ENCODE results near the gene AKAP6.
A peak's percentile ranks its signal among the peaks of the same experiment; 100 is the strongest.
"Not testable (repeated sequence)": the region's sequence is repeated elsewhere in the genome, so short reads cannot be mapped to it uniquely, and the experiment has no call there.

Gene AKAP6

DNA sequence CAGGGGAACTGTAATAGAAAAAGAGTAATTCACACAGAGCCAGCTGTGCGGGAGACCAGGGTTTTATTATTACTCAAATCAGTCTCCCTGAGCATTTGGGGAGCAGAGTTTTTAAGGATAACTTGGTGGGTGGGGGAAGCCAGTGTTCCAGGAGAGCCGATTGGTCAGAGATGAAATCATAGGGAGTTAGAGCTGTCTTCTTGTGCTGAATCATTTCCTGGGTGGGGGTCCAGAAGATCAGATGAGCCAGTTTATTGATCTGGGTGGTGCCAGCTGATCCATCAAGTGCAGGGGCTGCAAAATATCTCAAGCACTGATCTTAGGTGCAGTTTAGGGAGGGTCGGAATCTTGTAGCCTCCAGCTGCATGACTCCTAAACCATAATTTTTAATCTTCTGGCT, 44.1 kb downstream of the AKAP6 start:
- DNase-seq (ENCODE audit: low spot score) = not testable (repeated sequence)

DNA sequence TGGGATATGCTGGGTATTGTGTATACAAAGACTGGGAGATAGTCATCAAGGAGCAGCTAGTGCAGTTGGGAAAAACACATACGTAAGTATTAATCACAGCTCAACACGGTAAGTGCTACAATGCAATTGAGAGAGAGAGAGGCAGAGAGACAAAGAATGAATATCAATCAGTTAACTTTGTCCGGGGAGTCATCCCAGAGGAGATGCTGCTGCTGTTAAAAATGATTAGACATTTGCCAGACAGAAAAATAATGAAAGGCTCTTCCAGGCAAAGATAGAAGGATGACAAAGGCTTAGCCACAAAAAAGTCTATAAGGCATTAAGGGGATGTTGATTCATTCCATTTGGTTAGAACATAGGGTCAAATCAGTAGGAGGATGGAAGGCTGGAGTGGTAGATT, 45.1 kb downstream of the AKAP6 start:
- no peak for DNase-seq (ENCODE audit: low spot score)

DNA sequence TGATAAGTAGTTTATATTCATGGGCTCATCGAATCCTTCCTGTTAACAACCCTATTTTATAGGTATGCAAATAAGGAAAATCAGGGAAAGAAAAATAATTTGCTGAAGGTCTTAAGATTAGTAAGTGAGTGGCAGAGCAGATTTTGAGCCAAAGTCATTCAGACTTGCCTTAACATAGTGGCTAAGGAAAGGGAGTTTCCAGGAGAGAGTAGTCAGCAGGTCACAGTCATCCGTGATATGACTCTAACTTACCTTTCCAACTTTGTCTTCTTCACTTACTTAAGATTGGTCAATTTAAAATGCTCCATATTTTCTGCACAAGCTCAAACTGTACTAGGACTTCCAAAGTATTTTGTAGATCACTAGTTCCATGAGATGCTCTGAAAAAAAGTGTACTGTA, 46.6 kb downstream of the AKAP6 start:
- DNase-seq (ENCODE audit: low spot score) = no peak

DNA sequence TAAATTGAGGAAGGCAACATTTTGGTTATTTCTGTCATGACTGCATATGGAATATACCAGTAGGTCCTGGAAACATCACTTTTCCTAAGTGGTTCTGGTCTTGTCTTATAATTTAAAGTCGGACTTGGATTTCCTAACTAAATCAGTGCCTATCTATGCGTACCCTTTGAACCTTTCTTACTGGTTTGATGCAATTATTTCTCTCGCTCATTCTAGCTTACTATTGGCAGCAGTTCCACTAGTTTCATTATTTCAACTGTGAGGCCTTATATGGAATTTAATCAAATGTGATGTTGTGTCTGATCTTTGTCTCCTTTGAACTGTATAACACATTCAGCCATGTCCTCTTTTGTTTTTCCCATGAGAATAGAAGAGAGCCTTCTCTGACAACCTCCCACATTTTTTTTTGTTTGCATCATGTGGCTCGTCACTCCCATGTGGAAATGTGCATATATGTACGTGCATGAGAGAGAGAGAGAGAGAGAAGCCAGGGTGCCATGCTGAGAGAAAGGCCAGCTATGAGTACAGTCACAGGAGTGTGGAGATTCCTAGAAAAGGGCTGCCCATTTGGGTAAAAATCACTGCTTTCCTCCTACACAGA, 48.0 kb downstream of the AKAP6 start:
- DNase-seq (ENCODE audit: low spot score) = peak; percentile 13

DNA sequence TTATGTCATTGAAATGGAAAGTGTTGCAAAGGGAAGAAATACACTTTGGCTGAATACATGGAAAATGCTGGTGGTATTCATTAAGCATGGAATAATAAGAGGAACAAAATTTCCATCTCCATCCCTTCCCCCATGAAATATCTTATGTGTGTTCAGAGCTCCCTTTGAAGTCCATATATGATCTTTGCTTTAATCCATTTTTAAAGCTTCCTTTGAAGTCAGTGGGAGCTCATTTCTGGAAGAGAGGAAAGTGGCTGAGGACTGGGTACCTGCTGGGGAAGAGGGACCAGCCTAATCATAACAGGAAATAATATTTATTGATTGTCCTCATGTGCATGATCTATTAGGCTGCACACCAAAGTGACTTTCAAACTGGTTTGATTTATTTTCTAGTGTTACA, 49.2 kb downstream of the AKAP6 start:
- DNase-seq (ENCODE audit: low spot score) = peak; percentile 74

DNA sequence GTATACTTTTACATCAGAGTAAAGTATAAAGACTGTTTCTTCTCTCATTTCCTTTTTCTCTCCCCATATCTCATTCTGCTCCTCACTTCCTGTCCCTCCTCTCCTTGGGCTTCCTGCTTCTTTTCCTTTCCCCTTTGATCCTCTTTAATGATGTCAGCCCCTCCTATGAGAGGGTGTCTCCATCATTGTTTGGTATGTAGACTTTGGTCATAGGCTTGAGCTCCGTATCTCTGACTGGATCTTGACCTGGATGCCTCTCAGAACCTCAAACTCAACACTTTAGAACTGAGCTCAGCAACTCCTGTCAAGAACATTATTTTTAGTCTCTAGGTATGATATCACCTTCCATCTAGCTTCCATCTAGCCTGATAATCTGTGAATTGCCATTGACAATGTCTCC, 50.3 kb downstream of the AKAP6 start:
- no peak for DNase-seq (ENCODE audit: low spot score)

DNA sequence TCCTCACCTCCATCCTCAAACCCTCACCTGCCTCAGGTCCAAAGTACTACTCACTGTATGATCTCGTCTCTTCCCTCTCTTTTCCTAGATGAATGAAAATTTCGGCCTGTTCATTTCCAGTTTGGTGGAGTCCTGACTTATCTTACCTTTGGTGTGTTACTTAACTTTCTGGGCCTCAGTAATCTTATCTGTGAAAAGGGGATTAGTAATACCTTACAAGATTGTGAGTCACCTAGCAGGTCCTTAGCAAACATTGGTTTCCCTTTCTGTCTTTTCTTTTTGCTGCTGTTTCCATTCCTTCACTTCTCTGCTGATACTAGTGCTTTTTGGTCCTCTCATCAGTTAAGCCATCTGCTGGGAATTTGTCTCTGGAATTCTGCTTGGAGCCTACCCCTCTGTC, 52.8 kb downstream of the AKAP6 start:
- DNase-seq (ENCODE audit: low spot score) = no peak

DNA sequence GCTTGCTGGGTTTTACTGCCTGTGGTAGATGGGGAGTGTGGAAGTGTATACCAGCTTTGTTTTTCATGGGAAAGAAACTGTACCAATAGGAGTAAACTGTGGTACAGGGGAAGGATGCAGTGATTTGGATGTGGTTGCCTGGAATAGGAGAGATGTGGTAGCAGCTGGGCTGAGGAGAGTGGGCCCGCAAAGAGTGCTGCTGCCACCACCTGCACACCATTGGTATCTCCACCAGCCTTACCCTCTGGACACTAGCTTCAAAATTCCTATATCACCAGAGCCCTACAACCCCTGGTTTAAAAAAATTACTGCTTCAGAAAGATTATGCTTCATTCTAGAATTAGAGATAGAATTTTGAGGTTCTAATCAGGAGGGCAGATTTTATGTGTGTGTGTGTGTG, 53.6 kb downstream of the AKAP6 start:
- DNase-seq (ENCODE audit: low spot score) = peak; percentile 48

DNA sequence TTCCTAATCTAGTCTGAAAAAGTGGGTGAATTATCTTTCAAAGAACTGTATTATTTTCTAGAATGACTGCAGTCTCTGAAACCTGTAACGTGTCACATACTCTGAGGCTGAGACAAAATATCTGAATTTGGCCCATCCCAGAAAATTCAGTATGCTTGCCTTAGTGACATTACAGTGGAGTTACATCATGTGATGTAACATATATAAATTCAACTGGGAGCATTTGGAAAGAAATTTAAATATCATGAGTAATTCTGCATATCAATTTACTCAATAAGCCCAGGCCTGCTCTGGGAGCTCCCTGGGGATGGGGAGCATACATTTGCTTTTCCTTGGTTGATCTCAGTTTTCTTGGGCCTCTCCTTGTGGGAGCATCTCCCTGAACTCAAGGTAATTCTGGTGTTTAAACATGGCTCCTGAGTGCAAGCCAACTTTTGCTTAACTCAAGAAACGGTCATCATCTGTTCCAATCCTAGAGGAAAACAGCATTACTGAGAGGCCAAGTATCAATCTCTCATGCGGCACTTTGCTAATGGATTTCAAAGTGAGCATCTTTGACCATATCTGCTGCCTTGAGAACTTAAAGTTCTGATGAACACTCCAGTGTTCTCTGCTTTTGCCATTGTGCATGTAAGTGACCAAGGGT, 54.4 kb downstream of the AKAP6 start:
- peak; percentile 28 for DNase-seq (ENCODE audit: low spot score)

DNA sequence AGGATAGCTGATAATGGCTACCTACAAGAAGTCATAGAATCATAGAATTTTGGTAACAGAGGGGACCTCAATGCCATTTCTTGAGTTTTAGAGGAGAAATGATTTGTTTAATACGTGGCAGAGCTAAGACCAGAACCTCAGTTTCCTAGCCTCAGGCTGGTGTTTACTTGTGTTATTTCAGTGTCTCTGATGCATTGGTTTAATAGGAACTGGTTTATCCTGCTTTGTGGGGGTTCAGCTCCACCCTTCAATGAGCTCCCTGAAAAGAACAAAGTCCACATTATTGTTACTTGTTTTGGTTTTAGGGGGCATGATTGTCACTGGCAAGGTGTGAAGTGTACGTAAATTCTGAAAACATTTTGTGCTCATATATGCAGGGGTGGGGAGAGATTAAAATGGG, 55.4 kb downstream of the AKAP6 start:
- DNase-seq (ENCODE audit: low spot score) = no peak

DNA sequence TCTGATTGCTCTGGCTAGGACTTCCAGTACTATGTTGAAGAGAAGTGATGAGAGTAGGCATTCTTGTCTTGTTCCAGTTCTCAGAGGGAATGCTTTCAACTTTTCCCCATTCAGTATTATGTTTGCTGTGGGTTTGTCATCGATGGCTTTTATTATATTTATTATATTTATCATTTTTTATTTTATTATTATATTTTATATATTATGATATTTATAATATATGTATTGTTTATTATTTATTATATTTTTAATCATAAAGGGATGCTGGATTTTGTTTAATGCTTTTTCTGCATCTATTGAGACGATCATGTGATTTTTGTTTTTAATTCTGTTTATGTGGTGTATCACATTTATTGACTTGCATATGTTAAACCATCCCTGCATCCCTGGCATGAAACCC, 58.2 kb downstream of the AKAP6 start:
- DNase-seq (ENCODE audit: low spot score) = not testable (repeated sequence)

DNA sequence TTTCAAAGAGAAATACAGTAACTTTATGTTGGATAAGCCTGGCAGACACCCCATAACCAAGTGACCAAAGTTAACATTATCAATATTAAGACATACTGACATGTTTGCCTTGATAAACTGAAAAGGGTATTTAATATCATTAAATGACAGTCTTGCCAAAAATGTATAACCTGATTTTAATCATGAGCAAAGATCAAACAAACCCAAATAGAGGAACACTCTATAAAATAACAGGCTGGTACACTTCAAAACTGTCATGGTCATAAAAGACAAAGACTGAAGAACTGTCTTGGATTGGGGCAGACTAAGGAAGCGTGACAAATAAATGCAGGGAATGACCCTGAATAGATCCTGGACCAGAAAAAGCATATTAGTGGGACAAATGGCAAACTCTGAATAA, 64.0 kb downstream of the AKAP6 start:
- no peak for DNase-seq (ENCODE audit: low spot score)

DNA sequence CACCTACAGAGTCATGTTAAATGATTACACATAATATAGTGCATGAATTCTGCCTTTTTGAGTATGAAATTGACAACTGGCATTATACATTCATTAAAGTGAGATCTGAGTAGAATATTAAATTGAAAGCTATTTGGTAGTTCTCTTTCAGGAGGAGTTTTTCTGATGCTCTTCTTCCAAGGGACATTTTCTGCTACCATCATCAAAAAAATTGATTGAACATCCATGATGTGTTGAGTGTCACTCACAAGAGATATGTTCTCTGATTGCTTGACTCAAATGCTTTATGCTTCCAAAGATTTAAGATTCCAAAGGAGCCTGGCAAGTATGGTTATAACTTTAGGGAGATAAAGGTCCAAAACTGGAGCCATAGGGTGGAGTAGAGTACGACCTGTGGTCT, 64.9 kb downstream of the AKAP6 start:
- no peak for DNase-seq (ENCODE audit: low spot score)

DNA sequence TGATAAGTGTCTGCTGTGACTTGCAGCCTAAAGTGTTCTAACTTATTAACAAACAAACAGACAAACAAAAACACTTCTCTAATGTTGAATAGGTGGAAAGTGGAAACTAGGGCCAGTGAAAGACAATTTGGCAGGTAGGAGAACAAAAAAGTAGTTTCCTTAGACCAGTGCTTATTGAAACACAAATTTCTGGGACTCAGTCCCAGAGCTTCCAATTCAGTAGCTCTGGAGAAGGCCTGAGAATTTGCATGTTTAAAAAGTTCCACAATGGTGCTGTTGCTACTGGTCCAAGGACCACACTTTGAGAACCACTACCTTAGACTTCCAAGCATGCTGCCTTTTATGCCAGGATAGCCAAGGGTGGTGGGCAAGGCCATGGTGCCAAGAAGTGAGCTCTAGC, 67.8 kb downstream of the AKAP6 start:
- no peak for DNase-seq (ENCODE audit: low spot score)

DNA sequence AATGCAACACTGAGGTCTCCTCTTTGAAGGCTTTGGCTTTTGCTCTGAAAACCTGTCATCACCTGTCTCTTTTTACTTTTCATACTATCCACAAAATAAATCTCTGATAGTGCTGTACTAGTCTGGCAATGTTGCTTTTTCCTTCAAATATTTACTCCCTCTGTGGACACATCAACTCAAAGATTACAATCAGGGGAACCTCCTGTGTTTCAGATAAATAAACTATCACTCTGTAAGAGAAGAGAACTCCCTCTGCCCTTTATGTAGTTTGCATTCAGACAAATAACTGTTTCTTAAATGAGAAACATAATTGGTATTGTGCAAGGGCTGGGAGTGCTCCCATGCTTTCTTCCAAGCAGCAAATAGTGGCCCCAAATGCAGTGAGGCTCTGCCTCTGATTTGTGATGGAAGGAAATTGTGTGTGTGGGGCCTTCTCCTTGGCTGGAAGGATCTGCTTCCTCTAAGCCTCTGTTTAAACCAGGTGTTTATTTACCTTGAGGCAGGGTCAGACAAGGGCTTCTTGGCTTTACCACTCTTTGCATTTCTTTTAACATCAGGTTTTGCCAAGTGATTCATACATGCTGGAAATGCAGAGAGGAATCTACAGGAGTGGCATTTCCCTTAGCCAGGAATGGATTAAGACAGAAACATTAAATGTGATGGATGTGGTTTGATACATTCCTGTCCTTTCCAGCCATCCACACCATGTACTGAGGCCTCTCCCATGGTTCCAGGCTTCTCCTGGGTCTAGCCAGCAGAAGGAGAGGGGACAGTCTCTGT, 69.0 kb downstream of the AKAP6 start:
- DNase-seq (ENCODE audit: low spot score) = peak; percentile 22

DNA sequence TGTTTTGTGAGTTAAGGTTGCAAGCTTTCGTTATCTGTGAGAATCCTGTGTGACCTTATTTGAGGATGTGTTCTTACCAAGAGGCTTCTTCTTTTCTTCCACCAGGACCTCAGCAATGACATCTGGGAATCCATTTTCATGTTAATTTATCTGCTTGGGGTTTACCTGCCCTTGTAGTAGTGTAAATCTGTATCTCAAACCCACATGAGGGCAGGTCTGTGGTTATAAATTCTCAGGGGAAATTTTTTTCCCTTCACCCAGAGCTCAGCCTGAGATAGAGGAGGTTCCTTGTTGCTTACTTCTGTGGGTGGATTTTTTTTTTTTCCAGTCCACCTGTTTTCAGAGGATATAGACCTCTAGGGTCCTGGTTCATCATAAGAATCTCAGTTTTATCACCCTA, 70.8 kb downstream of the AKAP6 start:
- DNase-seq (ENCODE audit: low spot score) = no peak

DNA sequence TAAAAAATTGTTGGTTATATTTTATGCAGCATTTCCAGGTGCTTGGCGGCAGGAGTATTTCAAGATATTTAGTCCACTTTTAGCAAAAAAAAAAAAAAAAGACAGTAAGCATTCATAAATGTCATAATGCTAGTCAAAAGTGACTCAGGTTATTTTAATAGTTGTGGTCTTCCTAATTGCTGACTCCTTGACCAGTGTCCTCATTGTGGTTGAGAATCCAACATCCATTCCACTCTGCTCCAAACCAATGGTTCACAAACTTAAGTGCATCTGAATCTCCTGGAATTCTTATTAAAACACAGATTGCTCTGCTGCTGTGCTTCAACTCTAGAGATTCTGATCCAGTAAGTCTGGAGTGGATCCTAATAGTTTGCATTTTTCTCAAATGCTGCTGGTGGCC, 71.4 kb downstream of the AKAP6 start:
- DNase-seq (ENCODE audit: low spot score) = peak; percentile 13

DNA sequence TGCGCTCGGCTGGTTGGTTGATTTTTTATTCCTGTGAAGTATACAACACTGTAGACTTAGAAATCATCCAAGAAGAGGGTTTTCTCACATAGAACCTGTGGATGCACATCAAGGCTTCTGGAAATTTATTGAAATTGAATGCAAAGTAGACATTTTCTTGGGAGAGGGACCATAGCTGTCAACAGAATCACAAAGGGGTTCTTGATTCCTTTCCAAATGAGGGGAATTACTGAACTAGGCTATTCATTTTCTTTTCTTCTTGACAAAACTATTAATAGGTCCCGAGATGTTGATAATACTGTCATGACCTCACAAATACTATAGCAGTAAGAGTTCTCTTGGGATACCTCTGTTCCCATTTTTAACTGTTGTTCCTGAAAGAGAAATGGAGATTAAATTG, 73.9 kb downstream of the AKAP6 start:
- no peak for DNase-seq (ENCODE audit: low spot score)

DNA sequence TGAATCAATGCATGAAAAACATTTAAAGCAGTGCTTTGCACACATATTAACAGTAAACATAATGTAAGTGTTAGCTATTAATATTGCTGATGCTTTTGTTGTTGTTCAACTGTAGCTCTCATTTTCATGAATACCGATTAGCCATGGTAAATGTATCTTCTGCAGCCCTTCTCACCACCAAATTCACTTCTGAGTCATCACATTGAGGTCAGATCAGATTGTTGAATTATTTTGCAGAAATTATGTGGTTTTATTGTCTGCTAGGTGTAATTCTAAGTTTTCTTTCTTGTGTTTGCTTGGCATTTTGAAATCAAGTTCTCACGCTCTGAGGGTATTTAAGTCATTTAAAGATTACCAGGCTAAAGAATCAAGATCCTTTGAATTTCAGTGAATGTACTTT, 74.6 kb downstream of the AKAP6 start:
- DNase-seq (ENCODE audit: low spot score) = no peak

DNA sequence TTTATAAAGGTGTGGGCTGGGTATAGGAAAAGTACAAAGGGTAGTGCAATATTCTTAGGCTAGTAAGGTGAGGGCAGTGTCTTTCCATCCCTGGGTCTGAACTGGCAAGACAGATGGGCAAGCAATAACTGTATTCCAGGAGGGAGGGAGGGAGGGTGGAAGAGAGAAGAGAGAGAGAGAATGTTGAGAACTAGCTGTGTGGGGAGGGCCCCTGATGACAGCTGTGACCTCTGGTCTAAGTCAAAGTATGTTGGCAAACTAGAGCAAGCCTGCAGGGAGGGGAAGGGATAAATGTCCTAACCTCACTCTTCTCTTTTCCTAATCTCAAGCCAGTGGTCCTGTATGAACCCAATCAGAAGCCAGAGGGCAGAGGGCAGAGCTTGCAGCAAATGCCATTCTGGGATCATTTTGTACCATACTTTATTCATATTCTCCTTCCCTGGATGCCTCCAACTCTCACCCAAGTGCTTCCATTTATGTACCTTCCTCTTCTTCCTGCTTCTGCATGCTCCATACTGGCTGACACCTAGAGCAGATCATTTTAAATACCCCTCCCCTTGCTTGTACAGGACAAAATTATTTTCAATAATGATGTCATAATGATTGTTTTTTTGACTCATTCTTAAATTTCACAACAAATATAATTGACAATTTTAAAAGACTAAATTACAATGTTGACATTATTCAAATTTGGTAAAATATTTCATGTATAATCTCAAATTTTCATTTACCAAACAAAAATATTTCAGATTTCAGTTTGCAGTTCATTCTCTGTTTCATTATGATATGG, 75.9 kb downstream of the AKAP6 start:
- DNase-seq (ENCODE audit: low spot score) = no peak

DNA sequence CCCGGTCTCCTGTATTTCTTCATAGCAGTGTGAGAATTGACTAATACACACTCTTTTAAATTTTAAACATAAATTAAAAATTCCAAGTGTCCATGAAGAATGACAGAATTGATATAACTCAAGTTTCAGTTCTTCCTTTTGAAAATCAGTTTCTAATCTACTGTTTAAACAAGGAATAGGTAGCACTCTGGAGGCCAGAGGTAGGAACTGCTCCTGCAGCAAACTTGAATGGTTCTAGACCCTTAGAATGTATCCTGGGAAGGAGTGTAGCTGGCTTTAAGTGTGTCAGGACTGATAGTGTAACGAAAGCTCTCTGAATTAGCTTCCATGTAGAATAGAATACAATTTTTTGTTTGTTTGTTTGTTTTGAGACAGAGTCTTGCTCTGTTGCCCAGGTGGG, 76.8 kb downstream of the AKAP6 start:
- no peak for DNase-seq (ENCODE audit: low spot score)

DNA sequence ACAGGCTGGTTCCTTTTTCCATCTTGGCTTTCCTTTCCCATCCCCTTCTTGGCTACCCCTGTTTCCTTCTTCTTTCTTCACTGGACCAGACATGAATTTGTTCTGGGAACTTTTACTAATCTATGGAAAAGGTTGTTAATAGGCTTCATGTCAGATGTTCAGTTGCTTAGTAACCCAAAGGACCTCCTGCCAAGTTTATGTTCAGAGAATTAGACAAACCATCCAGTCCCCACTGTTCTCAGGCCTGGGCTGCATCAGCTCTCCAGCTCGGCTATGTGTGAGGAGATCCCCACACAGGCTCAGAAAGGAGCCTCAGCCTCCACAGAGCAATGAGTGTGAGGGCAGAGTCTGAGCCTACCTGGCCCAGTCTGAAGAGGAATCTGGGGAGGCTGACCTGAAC, 78.0 kb downstream of the AKAP6 start:
- no peak for DNase-seq (ENCODE audit: low spot score)

DNA sequence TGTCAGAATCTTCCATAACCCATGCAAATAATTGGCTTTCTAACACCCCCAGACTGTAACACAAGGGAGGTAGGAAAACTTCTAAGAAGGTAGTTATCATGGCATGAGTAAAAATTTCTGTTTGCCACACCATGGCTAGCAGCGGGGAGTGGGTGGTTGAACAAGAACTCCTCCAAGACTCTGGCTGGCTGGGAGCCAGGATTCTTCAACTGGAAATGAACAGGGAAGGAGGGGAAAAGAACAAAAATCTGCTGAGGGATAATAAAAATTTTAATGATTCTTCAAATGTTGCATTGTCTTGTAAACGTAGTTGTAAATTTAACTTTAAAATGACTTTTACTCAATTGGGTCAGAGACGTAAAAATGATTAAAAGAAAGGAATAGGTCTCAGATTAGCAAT, 78.9 kb downstream of the AKAP6 start:
- DNase-seq (ENCODE audit: low spot score) = no peak

Measured in SW480 (cell line).